Stimulated activated CD4-positive, alpha-beta T cell treated with anti-CD3 and anti-CD28 coated beads, Interleukin-4, amount 100 ng/mL, for 1 hour (primary cell): ENCODE data around the gene SGF29.
"Not testable (repeated sequence)": the region's sequence is repeated elsewhere in the genome, so short reads cannot be mapped to it uniquely, and the experiment has no call there.

Source experiments
- DNase-seq: peaks from one replicate; pipeline ENCODE4 v3.0.0-alpha.2; 2020

The SGF29 gene

DNA sequence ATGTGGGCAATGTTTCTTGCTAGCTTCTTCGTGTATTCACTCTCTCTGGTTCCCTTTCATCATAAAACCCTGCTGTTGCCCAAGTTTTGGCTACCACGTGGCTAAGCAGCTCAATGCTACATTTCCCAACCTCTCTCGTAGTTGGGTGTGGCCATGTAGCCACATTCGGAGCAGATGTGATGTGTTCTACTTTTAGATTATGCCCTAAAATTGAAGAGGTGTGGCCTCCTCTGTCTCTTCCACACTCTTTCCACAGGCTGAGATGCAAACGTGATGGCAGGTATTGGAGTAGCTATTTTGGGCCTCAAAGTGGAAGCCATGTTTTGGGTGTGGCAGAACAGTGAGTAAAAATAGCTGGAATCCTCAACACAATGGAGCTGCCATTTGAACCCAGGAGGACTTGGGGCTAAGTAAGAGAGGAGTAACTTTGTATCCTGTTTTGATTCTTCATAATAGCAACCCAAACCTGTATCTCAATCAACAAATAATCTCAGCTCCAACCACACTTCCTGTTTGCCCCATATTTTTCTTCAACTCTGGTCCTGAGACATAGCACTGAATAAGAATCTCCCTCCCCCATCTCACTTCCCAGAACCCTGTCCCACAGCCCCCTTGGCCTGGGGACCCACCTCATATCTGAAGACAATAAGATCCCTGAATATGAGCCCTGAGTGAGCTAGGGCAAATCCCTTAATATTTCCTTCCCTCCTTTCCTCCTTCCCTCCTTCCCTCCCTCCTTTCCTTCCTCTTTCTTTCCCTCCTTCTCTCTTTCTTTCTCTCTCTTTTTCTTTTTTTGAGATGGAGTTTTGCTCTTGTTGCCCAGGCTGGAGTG lies 19.0 kb upstream of the SGF29 start:
- DNase-seq = no peak

DNA sequence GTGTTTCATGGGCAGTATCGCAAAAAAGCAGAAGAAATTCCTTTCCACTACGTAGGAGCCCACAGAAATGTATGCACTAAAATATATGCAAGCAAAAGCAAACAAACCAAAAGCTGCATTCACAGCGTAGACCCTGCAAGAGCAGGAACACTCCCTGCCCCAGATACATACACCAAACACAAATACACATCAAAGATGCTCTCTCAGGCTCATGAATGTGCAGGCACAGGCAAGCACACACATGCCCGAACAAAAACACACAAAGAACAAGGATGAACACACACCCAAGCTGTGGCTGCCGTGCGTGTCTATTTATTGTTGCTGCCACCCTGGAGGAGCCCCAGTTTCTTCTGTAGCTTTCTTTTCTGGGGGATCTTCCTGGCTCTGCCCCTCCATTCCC lies 16.6 kb upstream of the SGF29 start:
- DNase-seq = no peak

DNA sequence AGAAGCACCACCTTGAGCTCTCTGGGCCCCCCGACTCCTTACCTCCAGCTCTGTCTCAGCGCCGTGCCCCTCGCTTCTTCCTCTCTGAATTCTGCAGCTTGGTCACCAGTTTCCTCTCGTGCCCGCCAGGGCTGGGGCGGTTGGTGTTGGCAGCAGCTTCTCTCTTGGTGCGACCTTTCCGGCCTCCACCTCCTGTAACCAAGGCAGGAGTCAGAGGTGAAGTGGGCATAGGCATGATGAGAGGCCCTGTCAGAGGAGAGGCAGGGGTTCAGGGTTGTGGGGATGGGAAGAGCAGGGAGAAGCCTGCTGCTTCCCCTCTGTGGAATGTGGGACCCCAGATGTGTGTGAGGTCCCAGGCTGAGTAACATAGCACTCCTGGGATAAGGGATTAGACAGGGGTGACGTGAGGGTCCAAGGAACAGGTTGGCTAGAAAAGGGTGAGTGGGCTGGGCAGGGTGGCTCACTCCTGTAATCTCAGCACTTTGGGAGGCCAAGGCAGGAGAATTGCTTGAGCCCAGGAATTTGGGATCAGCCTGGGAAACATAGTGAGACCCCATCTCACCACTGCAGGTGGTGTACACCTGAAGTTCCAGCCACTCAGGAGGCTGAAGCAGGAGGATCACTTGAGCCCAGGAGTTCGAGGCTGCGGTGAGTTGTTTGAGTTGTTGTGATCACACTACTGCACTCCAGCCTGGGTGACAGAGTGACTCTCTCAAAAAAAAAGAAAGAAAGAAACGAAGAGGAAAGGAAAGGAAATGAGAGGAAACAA lies 15.6 kb upstream of the SGF29 start:
- DNase-seq = no peak

DNA sequence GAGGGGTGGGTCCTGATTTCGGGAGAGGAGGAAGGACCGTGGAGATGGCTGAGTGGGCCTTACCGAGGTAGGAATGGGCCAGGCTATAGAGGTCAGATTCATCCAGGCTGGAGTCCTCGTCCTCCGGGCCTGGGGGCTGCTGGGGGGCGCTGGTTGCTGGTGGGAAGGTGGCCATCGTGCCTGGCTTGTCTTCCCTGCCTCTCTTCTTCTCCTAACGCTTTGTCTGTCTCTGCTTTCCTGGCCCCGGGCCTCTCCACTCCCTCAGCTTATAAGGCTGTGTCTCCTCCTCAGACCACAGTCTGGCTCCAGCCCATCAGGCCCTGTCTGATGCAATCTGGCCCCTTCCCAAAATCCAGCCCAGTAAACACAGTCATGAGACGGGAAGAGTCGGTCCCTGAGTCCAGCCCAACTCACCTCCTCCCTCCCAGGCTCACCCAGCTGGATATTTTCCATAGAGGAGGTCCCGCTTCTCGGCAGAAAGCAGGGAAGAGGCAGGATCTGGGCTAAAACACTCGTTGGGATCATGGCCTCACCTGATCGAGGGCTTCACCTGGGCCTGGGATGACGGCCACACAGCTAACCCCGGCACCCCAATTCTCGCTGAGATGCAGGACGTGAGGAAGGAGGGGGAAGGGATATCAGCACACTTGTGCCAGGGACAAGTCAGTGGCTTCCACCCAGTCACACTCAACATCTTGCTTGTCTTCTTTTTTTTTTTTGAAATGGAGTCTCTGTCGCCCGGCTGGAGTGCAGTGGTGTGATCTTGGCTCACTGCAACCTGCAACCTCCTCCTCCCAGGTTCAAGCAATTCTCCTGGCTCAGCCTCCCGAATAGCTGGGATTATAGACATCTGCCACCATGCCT lies 14.8 kb upstream of the SGF29 start, which contains the start of gene NUPR1:
NUPR1 (minus strand) TSS at position 242 of the 864 bp plus-strand sequence; CDS start at position 175, 67 bp downstream.
- no peak for DNase-seq

DNA sequence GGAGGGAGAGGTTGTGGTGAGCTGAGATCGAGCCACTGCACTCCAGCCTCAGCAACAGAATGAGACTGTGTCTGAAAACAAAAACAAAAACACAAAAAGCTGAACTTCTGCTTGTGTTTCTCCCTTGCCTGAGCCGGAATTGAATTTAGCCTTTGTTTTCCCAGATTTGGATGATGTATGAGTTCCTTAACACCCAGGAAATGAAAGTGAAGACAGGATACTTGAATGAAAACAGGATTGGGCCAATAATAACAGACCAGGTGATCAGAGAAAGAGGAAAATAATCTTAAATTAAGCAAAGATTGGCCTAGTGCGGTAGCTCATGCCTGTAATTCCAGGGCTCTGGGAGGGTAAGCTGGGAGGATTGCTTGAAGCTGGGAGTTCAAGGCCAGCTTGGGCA lies 13.4 kb upstream of the SGF29 start:
- DNase-seq = no peak

DNA sequence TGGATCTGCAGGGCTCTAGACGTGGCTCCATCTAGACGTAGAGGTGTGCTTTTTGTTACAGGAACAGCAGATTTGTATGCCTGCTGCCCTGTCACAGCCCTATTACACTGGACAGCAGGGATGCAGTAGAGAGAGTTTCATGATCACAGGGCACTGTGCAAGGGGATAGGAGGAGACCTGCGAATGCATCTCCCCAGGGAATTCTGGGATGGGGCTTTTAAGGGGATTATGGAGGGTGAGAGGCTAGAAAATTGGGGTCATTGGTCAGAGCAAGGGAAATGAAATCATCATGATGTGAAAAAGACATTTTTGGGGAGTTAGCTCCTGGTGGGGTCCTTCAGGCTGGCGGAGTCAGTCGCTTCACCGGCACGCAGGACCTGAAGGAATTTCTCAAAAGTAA lies 11.1 kb upstream of the SGF29 start:
- DNase-seq = no peak

DNA sequence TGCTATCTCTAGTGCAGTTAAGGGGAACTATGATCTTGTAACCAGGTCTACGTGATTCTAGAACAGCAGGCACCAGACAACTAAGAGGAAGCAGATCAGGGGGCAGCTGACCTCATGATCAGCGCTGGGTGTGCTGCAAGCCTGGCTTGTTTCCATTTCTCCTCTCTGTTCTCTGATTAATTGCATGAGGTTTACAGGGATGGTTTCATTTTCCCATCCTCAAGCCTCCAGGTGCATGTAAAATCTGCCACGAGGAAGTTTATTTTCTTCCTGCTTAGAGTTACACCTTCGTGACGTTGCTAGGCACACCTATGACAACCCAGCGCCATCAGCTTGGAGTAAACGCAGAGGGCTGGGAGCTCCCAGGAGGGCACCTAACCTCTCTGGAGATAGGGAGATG lies 10.6 kb upstream of the SGF29 start:
- DNase-seq = no peak

DNA sequence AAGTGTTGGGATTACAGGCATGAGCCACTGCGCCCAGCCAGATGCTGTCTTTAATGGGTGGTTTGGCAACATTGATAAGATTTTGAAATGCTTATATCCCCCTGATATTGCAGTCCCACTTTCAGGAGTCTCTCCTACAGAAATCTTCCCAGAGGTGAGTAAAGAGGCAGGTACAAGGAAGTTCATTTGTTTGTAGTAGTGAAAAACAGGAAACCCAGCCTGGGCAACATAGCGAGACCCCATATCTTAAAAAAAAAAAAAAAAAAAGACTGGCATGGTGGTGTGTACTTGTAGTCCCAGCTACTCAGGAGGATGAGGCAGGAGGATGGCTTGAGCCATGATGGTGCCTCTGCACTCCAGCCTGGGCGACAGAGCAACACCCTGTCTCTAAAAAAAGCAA lies 8.7 kb upstream of the SGF29 start:
- DNase-seq = no peak

DNA sequence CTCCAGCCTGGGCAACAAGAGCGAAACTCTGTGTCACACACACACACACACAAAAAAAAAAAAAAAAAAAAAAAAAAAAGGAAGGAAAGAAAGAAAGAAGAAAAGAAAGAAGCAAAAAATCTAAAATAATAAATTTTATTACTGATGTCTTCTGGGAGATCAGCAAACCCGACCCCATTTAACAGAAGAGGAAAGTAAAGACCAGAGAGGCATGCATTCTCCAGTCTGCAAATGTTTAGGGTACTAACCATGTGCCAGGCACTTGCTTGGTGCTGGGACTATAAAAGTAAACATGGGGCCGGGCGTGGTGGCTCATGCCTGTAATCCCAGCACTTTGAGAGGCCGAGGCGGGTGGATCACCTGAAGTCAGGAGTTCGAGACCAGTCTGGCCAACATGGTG lies 7.8 kb upstream of the SGF29 start:
- DNase-seq = not testable (repeated sequence)

DNA sequence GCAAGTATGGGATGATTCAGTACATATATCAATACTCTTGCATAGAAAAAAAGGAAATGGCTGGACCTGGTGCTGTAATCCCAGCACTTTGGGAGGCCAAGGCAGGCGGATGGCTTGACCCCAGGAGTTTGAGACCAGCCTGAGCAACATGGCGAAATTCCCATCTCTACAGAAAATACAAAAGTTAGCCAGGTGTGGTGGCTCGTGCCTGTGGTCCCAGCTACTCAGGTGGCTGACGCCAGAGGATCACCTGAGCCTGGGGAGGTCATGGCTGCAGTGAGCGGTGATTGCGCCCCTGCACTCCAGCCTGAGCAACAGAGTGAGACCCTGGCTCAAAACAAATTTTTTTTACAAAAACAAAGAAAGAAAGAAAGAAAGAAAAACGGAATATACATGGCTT lies 7.1 kb upstream of the SGF29 start:
- DNase-seq = no peak

DNA sequence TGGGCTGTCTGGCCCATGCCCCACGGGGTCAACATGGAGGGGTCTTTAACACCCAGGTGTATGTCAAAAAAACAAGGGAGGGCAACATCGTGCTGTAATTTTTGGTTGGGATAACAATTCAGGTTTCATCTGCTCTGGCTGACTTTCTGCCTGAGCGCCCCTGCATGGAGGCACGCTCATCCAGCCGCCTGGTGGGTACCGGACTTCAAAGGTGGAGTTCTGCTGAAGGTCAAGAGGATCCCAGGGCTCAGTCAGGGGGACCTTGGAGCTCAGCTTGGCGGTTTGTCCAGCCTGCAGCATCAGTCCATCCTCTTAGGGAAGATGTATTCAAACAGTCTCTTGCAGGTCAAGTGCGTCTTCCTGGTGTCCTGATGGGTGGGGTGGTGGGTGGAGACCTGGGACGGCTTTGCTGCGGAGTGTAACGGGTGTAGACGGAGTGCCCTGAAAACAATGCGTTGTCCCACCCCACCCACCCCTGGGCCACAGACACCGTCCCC lies 5.4 kb upstream of the SGF29 start:
- no peak for DNase-seq

DNA sequence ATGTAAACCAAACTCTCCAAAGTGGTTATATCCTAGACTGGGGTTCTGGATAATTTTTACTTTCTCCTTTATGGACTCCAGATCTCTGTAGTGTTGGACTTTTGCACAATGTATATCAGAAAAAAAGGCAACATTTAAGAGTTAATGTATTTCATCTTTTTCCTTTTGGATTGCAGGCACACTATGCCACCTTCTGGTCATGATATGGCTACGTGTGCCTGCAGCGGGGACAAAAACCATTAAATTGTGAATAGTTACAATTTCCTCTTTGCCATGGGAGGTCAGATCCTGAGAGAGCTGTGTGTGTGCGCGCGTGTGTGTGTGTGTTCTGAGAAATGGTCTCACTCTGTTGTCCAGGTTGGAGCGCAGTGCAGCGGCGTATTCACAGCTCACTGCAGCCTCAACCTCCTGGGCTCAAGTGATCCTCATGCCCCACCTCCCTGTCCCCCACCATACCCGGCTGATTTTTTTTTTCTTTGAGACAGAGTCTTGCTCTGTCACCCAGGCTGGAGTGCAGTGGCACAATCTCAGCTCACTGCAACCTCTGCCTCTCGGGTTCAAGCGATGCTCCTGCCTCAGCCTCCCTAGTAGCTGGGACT lies 4.3 kb upstream of the SGF29 start:
- no peak for DNase-seq

DNA sequence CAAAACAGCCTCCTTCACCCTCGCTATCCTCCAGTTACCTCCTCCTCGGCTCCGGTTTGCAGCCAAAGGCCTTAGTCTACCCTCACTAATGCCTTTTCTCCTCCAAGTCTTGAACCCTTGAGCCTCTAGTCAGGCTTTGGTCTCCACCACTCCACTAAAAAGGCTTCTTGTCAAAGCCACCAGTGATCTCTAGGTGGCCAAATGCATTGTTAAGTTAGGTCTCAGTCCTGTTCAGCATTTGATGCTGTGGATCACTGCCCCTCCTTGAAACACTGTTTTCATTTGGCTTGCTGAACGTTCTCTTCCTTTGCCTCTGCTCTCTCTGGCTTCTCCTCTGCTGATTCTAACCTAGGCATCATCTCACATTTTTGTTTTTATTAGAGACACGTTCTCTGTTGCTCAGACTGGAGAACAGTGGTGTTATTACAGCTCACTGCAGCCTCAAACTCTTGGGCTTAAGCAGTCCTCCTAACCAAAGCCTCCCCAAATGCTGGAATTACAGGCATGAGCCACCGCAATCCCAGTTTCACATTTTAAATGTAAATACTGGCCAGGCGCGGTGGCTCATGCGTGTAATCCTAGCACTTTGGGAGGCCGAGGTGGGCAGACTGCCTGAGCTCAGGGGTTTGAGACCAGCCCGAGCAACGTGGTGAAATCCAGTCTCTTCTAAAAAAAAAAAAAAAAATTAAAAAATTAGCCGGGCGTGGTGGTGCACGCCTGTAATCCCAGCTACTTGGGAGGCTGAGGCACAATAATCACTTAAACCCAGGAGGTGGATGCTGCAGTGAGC lies 1.1 kb downstream of the SGF29 start:
- no peak for DNase-seq

DNA sequence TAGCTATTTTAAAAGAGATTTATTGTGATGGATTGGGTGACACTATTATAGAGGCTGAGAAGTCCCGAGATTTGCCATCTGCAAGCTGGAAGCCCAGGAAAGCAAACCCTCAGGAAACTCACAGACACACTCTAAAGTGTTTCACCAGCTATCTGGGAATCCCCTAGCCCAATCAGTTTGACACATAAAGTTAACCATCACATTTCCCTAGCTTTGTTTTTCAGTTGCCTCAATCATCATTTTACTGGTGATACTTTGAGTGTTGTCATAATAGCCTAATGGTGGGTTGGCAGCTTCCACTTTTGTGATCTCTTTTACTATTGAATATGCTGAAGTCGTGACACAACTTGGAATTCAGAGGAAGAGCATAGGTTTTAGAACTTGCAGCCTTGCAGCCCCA lies 1.8 kb downstream of the SGF29 start:
- no peak for DNase-seq

DNA sequence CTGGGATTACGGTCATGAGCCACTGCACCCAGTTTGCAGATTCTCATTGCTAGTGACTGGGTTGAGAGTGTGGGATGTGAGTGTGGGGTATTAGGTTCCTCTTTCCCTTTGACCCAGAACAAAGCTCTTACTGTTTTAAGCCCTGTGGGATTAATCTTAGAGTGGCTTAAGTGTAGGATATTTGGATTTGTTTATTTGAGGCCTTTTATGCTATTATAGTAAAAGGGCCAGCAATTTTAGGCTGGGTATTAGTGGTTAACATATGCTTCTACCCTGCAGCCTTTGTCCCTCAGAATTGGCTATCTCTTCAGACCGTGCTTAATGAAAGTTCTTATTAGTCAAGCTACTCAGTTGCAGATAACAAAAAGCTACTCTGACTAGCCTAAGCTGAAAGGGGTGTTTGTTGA lies 3.2 kb downstream of the SGF29 start:
- no peak for DNase-seq

DNA sequence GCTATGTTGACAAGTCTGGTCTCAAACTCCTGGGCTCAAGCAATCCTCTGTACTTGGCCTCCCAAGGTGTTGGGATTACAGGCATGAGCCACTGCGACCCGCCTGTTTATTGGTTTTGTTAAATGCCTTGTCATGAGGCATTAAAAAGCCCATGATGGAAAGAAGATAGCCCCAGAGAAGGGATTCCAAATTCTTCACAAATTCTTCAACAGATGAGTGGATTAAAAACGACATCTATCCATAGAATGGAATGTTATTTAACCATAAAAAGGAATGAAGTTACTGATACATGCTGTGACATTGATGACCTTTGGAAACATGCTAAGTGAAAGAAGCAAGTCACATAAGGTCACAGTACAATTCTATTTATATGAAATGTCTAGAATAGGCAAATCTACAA lies 4.7 kb downstream of the SGF29 start:
- no peak for DNase-seq

DNA sequence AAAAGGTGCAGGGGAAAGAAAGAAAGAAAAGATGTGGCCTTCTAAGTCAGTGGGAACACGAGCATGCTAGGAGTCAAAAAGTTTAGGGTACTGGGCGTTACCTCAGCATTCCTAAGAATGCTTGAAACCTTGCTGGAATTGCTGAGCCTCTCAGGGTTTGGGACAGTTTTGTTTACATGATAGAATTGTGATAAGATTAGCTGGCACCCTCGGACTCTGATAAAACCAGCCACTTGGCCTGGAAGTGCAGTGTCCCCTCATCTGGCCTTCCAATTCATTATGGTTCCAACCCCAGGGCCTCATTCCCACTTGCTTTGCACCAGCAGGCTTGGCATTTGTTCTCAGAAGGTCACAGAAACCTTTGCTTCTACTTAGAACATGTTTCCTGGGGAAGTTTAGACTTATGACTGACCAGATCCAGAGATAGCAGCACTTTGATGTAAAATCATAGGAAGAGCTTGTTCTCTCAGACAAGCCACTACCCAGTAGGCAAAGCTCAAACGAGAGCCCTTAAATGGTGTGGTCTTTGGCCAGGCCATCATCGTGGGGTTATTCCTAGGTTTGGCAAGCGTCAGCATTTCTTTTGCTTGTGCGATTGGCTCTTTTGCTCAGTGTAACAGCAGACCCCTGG lies 8.0 kb downstream of the SGF29 start:
- DNase-seq = no peak

DNA sequence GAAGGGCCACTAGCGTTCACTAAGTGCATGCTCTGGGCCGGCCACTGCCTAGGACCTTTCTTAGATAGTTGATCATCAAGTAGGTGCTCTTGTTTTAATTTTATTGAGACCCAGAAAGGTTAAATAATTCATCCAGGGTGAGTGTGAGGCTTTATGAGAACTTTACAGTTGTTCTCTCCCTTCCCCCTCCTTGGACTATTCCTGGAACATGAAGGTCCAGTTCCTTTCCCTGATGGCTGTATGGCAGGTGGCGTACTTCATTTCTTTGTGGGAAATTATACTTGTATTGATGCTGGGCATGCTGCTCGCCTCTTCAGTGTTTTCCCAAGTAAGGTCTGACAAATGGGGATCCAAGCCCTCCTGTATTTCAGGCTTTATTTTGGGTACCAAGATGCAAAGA lies 8.5 kb downstream of the SGF29 start:
- DNase-seq = no peak

DNA sequence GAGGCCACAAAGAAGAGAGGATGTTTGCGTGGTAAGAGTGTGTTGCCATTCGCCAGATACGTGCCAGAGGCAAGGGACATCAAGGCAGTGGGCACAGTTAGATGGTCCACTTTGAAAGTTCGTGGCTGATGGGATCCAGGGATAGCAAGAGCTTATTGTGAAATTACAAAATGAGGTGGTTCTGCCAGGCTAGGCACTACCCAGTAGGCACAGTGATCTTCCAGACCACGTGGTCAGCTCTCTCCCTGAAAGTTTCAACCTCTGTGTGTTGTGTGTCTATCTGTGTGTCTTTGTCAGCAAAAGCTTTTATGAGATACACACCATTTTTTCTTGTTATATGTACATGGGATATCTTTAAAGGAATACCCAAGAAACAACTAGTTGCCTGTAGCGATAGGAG lies 9.5 kb downstream of the SGF29 start:
- no peak for DNase-seq

DNA sequence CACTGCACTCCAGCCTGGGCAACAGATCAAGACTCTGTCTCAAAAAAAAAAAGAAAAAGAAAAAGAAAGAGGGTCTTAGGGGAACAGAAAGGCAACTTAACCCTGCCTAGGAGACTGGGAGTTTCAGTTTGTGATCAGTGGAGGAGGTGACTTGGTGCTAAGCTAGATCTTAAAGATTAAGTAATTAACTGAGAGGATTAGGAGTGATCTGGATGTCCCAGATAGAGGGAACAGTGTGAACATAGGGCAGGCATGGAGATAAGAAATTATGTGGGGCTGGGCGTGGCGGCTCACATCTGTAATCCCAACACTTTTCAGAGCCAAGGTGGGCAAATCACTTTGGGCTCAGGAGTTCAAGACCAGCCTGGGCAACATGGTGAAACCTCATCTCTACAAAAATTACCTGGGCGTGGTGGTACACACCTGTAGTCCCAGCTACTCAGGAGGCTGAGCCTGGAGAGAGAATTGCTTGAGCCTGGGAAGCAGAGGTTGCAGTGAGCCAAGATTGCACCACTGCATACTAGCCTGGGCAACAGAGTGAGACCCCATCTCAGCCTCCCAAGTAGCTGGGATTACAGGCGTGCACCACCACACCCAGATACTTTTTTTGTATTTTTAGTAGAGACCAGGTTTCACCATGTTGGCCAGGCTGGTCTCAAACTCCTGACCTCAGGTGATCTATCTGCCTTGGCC lies 12.7 kb downstream of the SGF29 start:
- DNase-seq = not testable (repeated sequence)

DNA sequence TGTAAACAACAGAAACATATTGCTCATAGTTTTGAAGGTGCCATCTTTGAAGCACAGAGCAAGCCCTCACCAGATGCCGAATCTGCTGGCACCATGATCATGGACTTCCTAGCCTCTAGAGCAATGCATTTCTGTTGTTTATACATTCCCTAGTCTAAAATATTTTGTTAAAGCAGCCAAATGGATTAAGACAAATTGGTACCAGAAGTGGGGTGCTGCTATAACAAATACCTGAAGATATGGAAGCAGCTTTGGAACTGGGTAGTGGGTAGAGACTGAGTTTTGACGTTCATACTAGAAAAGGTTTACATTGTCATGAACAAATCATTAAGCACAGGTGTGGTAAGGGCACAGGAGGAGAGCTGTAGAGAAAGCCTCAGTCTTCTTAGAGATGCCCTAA lies 13.6 kb downstream of the SGF29 start:
- DNase-seq = no peak
